Activated CD4-positive, alpha-beta T cell treated with anti-CD3 and anti-CD28 coated beads for 36 hours (primary cell): ENCODE results near the gene CACNA2D1. TPM values are rescaled to one million over a fixed set of nuclear protein-coding genes. Genes with fewer than 3 reads are reported as not detected.

ENCODE experiments used
- ATAC-seq: fragments of 200-7000 bp; cut with Tn5 transposase; one replicate; pipeline ENCODE4 v1.10.0; 2021; ENCODE audit warnings: mild to moderate bottlenecking, moderate library complexity
- CTCF ChIA-PET: fragments of 350-600 bp; sonication (Branson Sonifier 250); formaldehyde crosslinking; loops from one replicate; lab custom pipeline; 2021; ENCODE audit warnings: antibody characterized with exemption; lab: Charles Lee
- POLR2A ChIA-PET: fragments of 350-600 bp; sonication (Branson Sonifier 250); formaldehyde crosslinking; loops from one replicate; lab custom pipeline; 2021; ENCODE audit warnings: antibody characterized with exemption, inconsistent platforms; lab: Charles Lee
- DNase-seq: peaks from one replicate; pipeline ENCODE4 v3.0.0-alpha.2; 2020
- H3K27ac Mint-ChIP-seq: one replicate; pipeline ENCODE4 v1.8.0; 2021; ENCODE audit warnings: mixed read lengths
- H3K27me3 Mint-ChIP-seq: one replicate; pipeline ENCODE4 v1.8.0; 2021; ENCODE audit warnings: mixed read lengths
- H3K36me3 Mint-ChIP-seq: one replicate; pipeline ENCODE4 v1.8.0; 2021; ENCODE audit warnings: low read depth, mixed read lengths
- H3K4me1 Mint-ChIP-seq: one replicate; pipeline ENCODE4 v1.8.0; 2021; ENCODE audit warnings: mixed read lengths
- H3K4me3 Mint-ChIP-seq: one replicate; pipeline ENCODE4 v1.8.0; 2021; ENCODE audit warnings: mild to moderate bottlenecking, moderate library complexity, mixed read lengths
- H3K9me3 Mint-ChIP-seq: one replicate; pipeline ENCODE4 v1.8.0; 2021; ENCODE audit warnings: low read depth, mixed read lengths
- intact Hi-C, 2 experiments: fragments of 100-400 bp; cut with DNase I in 1 of 2; cut with micrococcal nuclease in 1 of 2; formaldehyde crosslinking; loops; one replicate each; pipeline versions ENCODE4 v1.14.2 to v1.15.1; 2022 to 2024; cut with DNase I, micrococcal nuclease
- total RNA-seq, 2 experiments: library from RNA; stranded (reverse); gene quantifications; one replicate each; pipeline ENCODE4 v1.2.3, GENCODE V29; 2021

The CACNA2D1 gene
- total RNA-seq, 2 experiments from 2014 or later = not detected

DNA sequence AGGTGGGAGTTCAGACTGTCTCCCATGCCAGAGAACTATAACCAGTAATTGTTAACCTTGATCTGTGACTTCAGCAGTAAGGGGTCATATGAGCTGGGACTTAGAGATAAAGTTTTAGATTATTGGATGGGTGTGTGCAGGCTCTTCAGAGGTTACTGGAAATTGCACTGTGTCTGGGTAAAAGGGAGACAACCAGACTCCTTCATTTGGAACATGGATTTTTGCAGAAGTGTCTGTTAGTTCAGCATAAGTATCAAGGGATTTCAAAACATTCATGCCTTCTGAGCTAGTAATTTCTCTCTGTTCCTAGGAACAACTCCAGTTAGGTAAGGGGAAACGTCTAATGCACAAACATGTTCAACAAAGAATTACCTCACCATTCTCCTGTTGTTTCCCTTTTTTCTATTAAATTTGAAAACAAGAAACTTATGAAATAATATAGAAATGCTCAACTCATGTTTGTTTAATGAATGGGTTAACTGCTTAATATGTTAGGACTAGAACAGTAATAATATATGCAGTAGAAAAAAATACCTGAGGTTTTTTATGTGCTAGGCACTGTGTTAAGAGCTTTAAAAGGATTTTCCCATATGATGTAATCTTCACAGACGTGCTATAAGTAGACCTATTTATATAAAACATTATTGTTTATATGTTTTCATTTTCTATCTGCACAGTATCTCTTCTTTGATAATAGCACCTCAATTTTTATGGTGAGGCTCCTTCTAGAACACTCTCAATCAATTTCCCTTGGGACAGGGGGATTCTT is 233.0 kb downstream of the CACNA2D1 start:
- ChIA-PET CTCF (no interaction called here), POLR2A (no interaction called here)
- Mint-ChIP-seq H3K36me3 (no peaks in the 10 kb centered on the region), H3K9me3 (no peaks in the 10 kb centered on the region), H3K27me3 (no peaks in the 10 kb centered on the region), H3K4me3 (no peak overlapping the region), H3K4me1 (no peaks in the 10 kb centered on the region), H3K27ac (no peak overlapping the region)
- intact Hi-C loops = no loop called here
- DNase-seq = no peak
- no peak for ATAC-seq

GRCh38 chr7:82209179-82209747 is 234.3 kb downstream of the CACNA2D1 start:
- no peaks in the 10 kb centered on the region for H3K4me1 Mint-ChIP-seq
- ChIA-PET POLR2A (no interaction called here), CTCF (no interaction called here)
- ATAC-seq (no peak), DNase-seq (no peak)
- H3K4me3 Mint-ChIP-seq = no peak overlapping the region
- H3K36me3 Mint-ChIP-seq = no peaks in the 10 kb centered on the region
- H3K9me3 Mint-ChIP-seq = no peaks in the 10 kb centered on the region
- intact Hi-C loops = no loop called here
- no peaks in the 10 kb centered on the region for H3K27me3 Mint-ChIP-seq
- H3K27ac Mint-ChIP-seq = no peak overlapping the region

DNA sequence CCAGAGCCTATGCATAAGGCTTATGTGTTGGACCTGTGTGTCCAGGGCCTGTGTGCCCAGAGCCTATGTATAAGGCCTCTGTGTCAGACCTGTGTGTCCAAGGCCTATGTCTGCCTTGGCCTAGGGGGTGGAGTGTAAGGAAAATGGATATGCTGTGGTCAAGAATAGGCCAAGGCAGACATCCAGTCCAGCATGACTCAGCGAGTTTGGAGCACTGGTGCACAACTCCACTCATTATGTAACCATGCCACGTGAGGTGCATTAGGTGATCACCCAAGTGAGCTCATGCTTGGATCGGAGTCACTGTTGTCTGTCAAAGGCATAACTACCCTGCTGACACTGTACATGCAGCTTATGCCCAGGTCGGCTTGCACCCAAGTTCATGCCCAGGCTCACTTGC is 238.9 kb downstream of the CACNA2D1 start:
- intact Hi-C loops = loop anchor here in 1 of 2 experiments (5.0 kb wide), 1 partner anchor 1097 kb away; no protein-coding TSS in a partner anchor
- H3K36me3 Mint-ChIP-seq = no peaks in the 10 kb centered on the region
- ChIA-PET POLR2A (no interaction called here), CTCF (no interaction called here)
- no peaks in the 10 kb centered on the region for H3K27me3 Mint-ChIP-seq
- H3K4me1 Mint-ChIP-seq = no peaks in the 10 kb centered on the region
- ATAC-seq = no peak
- no peak for DNase-seq
- H3K9me3 Mint-ChIP-seq = no peaks in the 10 kb centered on the region
- no peak overlapping the region for H3K4me3 Mint-ChIP-seq
- no peak overlapping the region for H3K27ac Mint-ChIP-seq

GRCh38 chr7:82202965-82203364 is 240.6 kb downstream of the CACNA2D1 start:
- H3K36me3 Mint-ChIP-seq = no peaks in the 10 kb centered on the region
- ChIA-PET CTCF (no interaction called here), POLR2A (no interaction called here)
- ATAC-seq (no peak), DNase-seq (no peak)
- H3K4me3 Mint-ChIP-seq = no peak overlapping the region
- H3K27ac Mint-ChIP-seq = no peak overlapping the region
- intact Hi-C loops = loop anchor here in 1 of 2 experiments (5.0 kb wide), 1 partner anchor 1096 kb away; no protein-coding TSS in a partner anchor
- no peaks in the 10 kb centered on the region for H3K4me1 Mint-ChIP-seq
- H3K27me3 Mint-ChIP-seq = no peaks in the 10 kb centered on the region
- H3K9me3 Mint-ChIP-seq = no peaks in the 10 kb centered on the region

- no peaks in the 10 kb centered on the region for H3K9me3 Mint-ChIP-seq
- H3K27ac Mint-ChIP-seq = no peak overlapping the region
- ChIA-PET CTCF (interaction anchor here (0.8 kb wide), 1 partner anchor 560 kb away, joined by 3 read pairs; no protein-coding TSS in a partner anchor), POLR2A (no interaction called here)
- H3K27me3 Mint-ChIP-seq = no peaks in the 10 kb centered on the region
- no peaks in the 10 kb centered on the region for H3K4me1 Mint-ChIP-seq
- no peak overlapping the region for H3K4me3 Mint-ChIP-seq
- ATAC-seq (no peak), DNase-seq (no peak)
- intact Hi-C loops = loop anchor here in 1 of 2 experiments (5.0 kb wide), 1 partner anchor 1095 kb away; no protein-coding TSS in a partner anchor
- no peaks in the 10 kb centered on the region for H3K36me3 Mint-ChIP-seq
These were observed 241.5 kb downstream of the CACNA2D1 start for GRCh38 chr7:82202107-82202506.

DNA sequence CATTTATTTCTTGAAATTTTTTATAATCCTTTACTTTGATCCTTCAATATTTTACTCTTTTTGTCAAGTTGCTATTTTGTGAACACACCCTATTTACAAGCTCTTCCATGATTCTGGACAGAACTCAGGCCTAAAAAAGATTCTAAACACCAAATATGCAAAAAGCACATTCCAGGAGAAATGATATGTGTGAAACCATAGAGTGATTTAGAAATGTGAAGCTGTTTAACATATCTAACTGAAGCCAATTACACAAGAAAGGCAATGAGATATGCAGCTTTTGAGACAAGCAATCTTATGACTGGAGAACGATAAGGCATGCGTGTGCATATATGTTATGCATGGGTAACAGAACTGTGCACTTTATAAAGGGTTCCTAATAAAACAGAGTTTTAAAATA is 243.0 kb downstream of the CACNA2D1 start:
- H3K9me3 Mint-ChIP-seq = no peaks in the 10 kb centered on the region
- DNase-seq (no peak), ATAC-seq (no peak)
- POLR2A ChIA-PET = no interaction called here
- no peak overlapping the region for H3K27ac Mint-ChIP-seq
- H3K4me1 Mint-ChIP-seq = no peaks in the 10 kb centered on the region
- no peaks in the 10 kb centered on the region for H3K27me3 Mint-ChIP-seq
- H3K36me3 Mint-ChIP-seq = no peaks in the 10 kb centered on the region
- intact Hi-C loops = loop anchor here in 1 of 2 experiments (5.0 kb wide), 1 partner anchor 1093 kb away; no protein-coding TSS in a partner anchor
- CTCF ChIA-PET = no interaction called here
- no peak overlapping the region for H3K4me3 Mint-ChIP-seq

- no peaks in the 10 kb centered on the region for H3K36me3 Mint-ChIP-seq
These were observed 249.4 kb downstream of the CACNA2D1 start for GRCh38 chr7:82194016-82194643.

DNA sequence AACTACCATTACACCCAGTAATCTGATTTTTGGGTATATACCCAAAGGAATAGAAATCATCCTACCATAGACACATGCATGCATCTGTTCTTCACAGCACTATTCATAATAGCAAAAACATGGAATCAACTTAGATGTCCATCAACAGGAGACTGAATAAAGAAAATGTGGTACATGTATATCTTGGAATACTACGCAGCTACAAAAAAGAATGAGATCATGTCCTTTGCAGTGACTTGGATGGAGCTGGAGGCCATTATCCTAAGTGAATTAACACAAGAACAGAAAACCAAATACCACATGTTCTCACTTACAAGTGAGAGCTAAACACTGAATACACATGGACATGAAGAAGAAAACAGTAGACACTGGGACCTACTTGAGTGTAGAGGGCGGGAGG is 254.9 kb downstream of the CACNA2D1 start:
- DNase-seq (no peak), ATAC-seq (no peak)
- intact Hi-C loops = no loop called here
- Mint-ChIP-seq H3K9me3 (no peaks in the 10 kb centered on the region), H3K36me3 (no peaks in the 10 kb centered on the region), H3K4me1 (no peaks in the 10 kb centered on the region), H3K4me3 (no peak overlapping the region), H3K27me3 (no peaks in the 10 kb centered on the region), H3K27ac (no peak overlapping the region)
- ChIA-PET POLR2A (no interaction called here), CTCF (no interaction called here)

More at GRCh38 chr7:82194016-82194643, 249.4 kb downstream of the CACNA2D1 start:
- H3K9me3 Mint-ChIP-seq = no peaks in the 10 kb centered on the region
- CTCF ChIA-PET = no interaction called here
- H3K4me1 Mint-ChIP-seq = no peaks in the 10 kb centered on the region
- ATAC-seq (no peak), DNase-seq (no peak)
- POLR2A ChIA-PET = no interaction called here
- intact Hi-C loops = no loop called here
- H3K4me3 Mint-ChIP-seq = no peak overlapping the region
- H3K27ac Mint-ChIP-seq = no peak overlapping the region
- no peaks in the 10 kb centered on the region for H3K27me3 Mint-ChIP-seq

DNA sequence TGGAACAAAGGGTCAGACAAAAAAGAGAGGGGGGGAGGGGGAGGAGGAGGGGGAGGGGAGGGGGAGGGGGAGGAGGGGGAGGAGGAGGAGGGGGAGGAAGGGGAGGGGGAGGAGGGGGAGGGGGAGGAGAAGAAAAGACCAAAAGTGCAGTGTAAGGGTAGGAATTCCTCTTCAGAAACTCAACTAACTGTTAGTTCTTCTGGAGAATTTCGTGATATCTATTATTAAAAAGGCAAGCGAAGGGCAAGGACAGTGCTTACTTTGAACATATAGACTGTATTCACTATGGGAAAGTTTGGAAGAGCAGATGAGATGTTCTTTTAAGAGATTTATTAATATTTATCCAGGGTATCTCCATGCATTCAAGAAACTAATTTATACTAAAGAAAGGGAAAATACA is 258.1 kb downstream of the CACNA2D1 start:
- POLR2A ChIA-PET = no interaction called here
- DNase-seq (no peak), ATAC-seq (no peak)
- no peaks in the 10 kb centered on the region for H3K4me1 Mint-ChIP-seq
- intact Hi-C loops = no loop called here
- H3K4me3 Mint-ChIP-seq = no peak overlapping the region
- no peaks in the 10 kb centered on the region for H3K9me3 Mint-ChIP-seq
- no peaks in the 10 kb centered on the region for H3K36me3 Mint-ChIP-seq
- CTCF ChIA-PET = no interaction called here
- no peaks in the 10 kb centered on the region for H3K27me3 Mint-ChIP-seq
- H3K27ac Mint-ChIP-seq = no peak overlapping the region

- Mint-ChIP-seq H3K4me3 (no peak overlapping the region), H3K36me3 (no peaks in the 10 kb centered on the region), H3K27ac (no peak overlapping the region), H3K4me1 (no peaks in the 10 kb centered on the region), H3K27me3 (no peaks in the 10 kb centered on the region), H3K9me3 (no peaks in the 10 kb centered on the region)
- no peak for DNase-seq
- ATAC-seq = no peak
- intact Hi-C loops = no loop called here
- ChIA-PET CTCF (no interaction called here), POLR2A (interaction anchor here (0.6 kb wide), 1 partner anchor 198 kb away, joined by 8 read pairs; no protein-coding TSS in a partner anchor)
These were observed 259.9 kb downstream of the CACNA2D1 start for GRCh38 chr7:82183634-82184033.

DNA sequence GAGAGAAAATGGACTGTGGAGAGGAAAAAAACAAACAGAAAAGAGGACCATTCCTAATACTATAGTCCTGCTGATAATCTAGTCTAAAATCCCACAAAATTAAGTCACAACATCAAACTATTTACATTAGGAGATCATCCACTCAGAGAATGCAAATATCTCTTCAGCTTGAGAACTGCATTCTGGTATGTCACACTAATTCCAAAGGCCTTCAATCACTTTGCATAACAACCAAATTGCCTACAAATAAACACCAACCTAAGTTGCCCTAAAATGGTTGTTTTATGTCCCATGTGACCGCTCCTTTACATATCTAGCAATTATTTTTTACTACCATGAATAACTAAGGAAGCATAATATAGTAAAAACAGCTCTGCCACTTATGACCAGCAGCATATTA is 264.3 kb downstream of the CACNA2D1 start:
- intact Hi-C loops = loop anchor here in 1 of 2 experiments (2.0 kb wide), 1 partner anchor 39 kb away; no protein-coding TSS in a partner anchor
- Mint-ChIP-seq H3K9me3 (no peaks in the 10 kb centered on the region), H3K27me3 (no peaks in the 10 kb centered on the region), H3K27ac (no peak overlapping the region), H3K4me3 (no peak overlapping the region), H3K4me1 (no peaks in the 10 kb centered on the region), H3K36me3 (no peaks in the 10 kb centered on the region)
- CTCF ChIA-PET = no interaction called here
- ATAC-seq (no peak), DNase-seq (no peak)
- POLR2A ChIA-PET = no interaction called here
